ENCODE measurements around the gene PAQR5. TPM values are rescaled to one million over a fixed set of nuclear protein-coding genes. Genes with fewer than 3 reads are reported as not detected.
"Not testable (repeated sequence)": the region's sequence is repeated elsewhere in the genome, so short reads cannot be mapped to it uniquely, and the experiment has no call there.

PAQR5 gene
- total RNA-seq, 2 donors from 2014 or later, result 0.74 to 5.0 TPM

DNA sequence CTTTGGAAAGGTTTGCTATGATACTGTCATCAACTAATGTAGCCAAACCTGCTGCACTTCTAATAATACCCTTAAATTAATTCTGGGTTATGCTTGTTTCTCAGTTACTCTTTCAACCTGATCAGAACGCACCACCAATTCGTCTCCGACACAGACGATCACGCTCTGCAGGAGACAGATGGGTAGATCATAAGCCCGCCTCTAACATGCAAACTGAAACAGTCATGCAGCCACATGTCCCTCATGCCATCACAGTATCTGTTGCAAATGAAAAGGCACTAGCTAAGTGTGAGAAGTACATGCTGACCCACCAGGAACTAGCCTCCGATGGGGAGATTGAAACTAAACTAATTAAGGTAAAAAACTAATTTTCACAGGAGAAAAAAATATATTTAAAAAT lies 146.0 kb downstream of the PAQR5 start:
- Histone ChIP-seq H3K36me3 (no peaks in the 10 kb centered on the region), H3K4me3 (no peak overlapping the region), H3K27ac (no peak overlapping the region), H3K9me3 (no peaks in the 10 kb centered on the region), H3K4me1 (no peaks in the 10 kb centered on the region), H3K27me3 (no peaks in the 10 kb centered on the region)
- DNase-seq (ENCODE audit: low spot score), result no peak
- TF ChIP-seq, protein P1, sequence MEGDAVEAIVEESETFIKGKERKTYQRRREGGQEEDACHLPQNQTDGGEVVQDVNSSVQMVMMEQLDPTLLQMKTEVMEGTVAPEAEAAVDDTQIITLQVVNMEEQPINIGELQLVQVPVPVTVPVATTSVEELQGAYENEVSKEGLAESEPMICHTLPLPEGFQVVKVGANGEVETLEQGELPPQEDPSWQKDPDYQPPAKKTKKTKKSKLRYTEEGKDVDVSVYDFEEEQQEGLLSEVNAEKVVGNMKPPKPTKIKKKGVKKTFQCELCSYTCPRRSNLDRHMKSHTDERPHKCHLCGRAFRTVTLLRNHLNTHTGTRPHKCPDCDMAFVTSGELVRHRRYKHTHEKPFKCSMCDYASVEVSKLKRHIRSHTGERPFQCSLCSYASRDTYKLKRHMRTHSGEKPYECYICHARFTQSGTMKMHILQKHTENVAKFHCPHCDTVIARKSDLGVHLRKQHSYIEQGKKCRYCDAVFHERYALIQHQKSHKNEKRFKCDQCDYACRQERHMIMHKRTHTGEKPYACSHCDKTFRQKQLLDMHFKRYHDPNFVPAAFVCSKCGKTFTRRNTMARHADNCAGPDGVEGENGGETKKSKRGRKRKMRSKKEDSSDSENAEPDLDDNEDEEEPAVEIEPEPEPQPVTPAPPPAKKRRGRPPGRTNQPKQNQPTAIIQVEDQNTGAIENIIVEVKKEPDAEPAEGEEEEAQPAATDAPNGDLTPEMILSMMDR (IDR thresholded peaks at IDR 0.05), result no peak

DNA sequence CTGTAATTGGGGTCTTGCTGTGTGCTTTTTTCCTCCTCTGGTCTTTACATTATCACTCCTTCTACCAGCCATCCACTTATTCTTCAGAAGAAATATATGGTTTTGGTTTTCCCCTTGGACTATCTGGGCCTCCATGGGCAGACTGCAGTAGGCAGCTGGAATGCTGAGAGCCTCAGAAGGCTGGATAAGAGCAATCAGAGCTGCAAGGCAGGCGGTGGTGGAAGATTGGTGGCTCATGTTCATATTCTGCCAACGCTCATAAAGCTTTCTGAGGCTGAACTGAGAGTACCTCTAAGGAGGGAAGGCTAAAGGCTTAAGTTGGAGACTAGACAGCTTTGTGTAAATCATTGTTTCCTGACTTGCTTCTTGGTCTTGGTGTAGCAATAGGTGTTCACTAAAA lies 148.2 kb downstream of the PAQR5 start:
- no peaks in the 10 kb centered on the region for H3K36me3 ChIP-seq
- DNase-seq (ENCODE audit: low spot score), result no peak
- H3K27ac ChIP-seq, result no peak overlapping the region
- TF ChIP-seq, protein P1 (IDR thresholded peaks at IDR 0.05), result no peak
- no peaks in the 10 kb centered on the region for H3K27me3 ChIP-seq
- H3K4me1 ChIP-seq, result peaks cover 0 to 3% of the 10 kb centered on the region in 2 donors
- H3K4me3 ChIP-seq, result no peak overlapping the region
- no peaks in the 10 kb centered on the region for H3K9me3 ChIP-seq

DNA sequence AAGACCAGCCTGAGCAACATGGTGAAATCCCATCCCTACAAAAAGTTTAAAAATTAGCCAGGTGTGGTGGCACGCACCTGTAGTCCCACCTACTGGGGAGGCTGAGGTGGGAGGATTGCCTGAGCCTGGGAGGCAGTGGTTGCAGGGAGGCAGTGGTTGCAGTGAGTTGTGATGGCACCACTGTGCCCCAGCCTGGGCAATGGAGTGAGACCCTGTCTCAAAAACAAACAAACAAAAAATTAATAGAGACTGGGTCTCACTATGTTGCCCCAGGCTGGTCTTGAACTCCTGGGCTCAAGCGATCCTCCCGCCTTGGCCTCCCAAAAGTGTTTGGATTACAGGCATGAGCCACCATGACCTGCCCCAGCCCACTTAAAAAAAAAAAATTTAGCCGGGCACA lies 151.5 kb downstream of the PAQR5 start:
- not testable (repeated sequence) for H3K9me3 ChIP-seq; H3K4me3 ChIP-seq; DNase-seq (ENCODE audit: low spot score); H3K27ac ChIP-seq; H3K27me3 ChIP-seq
- Histone ChIP-seq H3K36me3 (peaks cover 14% of the 10 kb centered on the region), H3K4me1 (peaks cover 0 to 26% of the 10 kb centered on the region in 2 donors)

DNA sequence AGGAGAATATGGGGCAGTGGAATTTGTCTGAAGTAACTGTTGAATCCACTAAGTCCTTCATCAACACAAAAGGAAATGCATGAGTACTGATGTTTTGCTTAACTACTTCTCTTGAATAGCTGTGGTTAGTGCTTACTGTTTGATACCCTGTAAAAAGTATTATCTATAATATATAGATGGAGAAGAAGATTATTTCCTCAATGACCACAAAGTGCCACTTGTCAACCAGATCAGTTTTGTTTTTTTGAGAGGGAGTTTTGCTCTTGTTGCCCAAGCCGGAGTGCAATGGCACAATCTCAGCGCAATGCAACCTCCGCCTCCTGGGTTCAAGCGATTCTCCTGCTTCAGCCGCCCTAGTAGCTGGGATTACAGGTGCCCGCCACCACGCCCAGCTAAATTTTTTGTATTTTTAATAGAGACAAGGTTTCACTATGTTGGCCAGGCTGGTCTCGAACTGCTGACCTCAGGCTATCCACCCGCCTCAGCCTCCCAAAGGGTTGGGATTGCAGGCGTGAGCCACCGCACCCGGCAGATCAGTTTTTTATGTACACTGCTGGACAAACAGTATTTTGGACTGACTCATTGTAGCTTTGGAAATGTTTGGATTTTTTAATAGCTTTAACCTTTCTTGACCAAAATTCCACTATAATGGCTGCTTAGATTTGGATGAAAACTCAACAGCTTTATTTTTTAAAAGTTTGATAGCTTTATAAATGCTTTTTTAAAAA lies 152.4 kb downstream of the PAQR5 start:
- Histone ChIP-seq H3K36me3 (peaks cover 23% of the 10 kb centered on the region), H3K9me3 (no peaks in the 10 kb centered on the region), H3K4me1 (peaks cover 0 to 32% of the 10 kb centered on the region in 2 donors), H3K27ac (peak overlapping the region in 1 of 2 donors; percentile 95), H3K27me3 (no peaks in the 10 kb centered on the region), H3K4me3 (no peak overlapping the region)
- DNase-seq (ENCODE audit: low spot score), result no peak
- TF ChIP-seq, protein P1 (IDR thresholded peaks at IDR 0.05), result no peak

DNA sequence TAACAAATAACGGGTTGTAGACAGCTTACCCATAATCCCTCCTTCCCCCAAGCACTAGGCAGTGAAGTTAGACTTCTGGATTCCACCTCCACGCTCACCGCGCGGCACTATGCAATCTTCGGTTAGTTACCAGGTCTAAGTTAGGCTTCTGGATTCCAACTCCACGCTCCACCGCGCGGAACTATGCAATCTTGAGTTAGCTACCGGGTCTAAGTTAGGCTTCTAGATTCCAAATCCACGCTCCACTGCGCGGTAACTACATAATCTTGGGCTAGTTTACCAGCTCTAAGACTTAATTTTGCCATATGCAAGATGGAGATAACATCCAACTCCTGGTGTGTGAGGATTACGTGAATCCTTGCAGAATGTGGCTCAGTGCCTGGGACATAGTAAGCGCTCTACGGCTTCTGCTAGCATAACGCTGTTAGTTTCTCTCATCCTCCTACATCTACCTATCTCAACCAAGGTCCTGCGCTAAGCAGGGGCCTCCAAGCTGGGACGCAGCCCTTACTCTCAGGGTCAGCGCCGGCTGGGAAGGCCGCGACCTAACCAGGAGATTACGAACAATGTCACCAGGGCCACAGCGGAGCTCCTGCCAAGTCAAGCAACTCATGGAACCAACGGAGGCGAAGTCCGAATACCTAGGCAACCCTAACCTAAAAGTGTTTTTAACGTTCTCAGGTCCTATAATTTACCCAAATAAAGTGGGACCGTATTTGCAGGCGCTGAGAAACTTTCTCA lies 153.4 kb downstream of the PAQR5 start:
- Histone ChIP-seq H3K36me3 (peaks cover 33% of the 10 kb centered on the region), H3K27me3 (no peaks in the 10 kb centered on the region), H3K27ac (peak overlapping the region; percentile 95 to 96), H3K4me3 (peak overlapping the region; percentile 80 to 82), H3K9me3 (no peaks in the 10 kb centered on the region), H3K4me1 (peaks cover 0 to 35% of the 10 kb centered on the region in 2 donors)
- TF ChIP-seq, protein P1 (IDR thresholded peaks at IDR 0.05), result no peak
- DNase-seq (ENCODE audit: low spot score), result no peak

Data from right atrium auricular region (tissue), 2 donors.